Kidney epithelial cell (primary cell): ENCODE data around the gene MRPL58. TPM values are rescaled to one million over a fixed set of nuclear protein-coding genes. Genes with fewer than 3 reads are reported as not detected.

Experiments
- DNase-seq: peaks from one replicate; pipeline ENCODE4 v3.0.0-alpha.2; 2010; ENCODE audit warnings: low read depth
- H3K27me3 ChIP-seq: 2 replicates; pipeline ENCODE4 v1.6.0; 2011; ENCODE audit warnings: low read length; ENCODE audit not compliant: control insufficient read depth, insufficient read depth
- H3K36me3 ChIP-seq: 2 replicates; pipeline ENCODE4 v1.5.1; 2011; ENCODE audit warnings: low read length; ENCODE audit not compliant: control insufficient read depth, insufficient read depth
- H3K4me3 ChIP-seq: 2 replicates; pipeline ENCODE4 v1.5.1; 2011; ENCODE audit warnings: low read depth, mild to moderate bottlenecking, control low read depth, low read length
- CTCF ChIP-seq: IDR thresholded peaks from 2 replicates; pipeline ENCODE4 v1.5.1; 2011; ENCODE audit warnings: mild to moderate bottlenecking, moderate library complexity, low read length, control low read depth, inconsistent platforms; ENCODE audit not compliant: insufficient read depth, poor library complexity, severe bottlenecking
- total RNA-seq: library from RNA; depleted of rRNA; stranded (reverse); fragments of >200 nt; gene quantifications from 2 replicates; pipeline ENCODE4 v1.2.3, GENCODE V29; 2015

The MRPL58 gene
- total RNA-seq, 1 donor from 2014 or later, result 68.5 TPM

DNA sequence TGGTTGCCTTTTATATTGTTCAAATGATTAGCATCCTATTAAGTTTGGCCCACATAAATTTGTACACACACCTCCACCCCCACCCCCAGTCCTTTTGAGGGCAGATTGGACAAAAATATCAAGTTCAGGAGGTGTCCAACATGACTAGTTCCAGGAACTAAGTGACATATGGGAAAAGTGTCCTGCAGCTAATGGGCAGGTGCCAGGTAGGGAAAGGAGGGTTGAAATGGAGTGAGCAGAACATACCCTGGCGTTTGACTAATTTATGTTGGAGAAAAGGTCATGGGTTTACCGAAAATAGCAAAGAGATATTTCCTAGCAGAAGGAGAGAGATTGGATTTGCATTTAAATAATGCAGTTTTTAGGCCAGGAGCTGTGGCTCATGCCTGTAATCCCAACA lies 39.5 kb downstream of the MRPL58 start:
- TF ChIP-seq CTCF, result no peak
- H3K4me3 ChIP-seq, result no peak overlapping the region
- no peaks in the 10 kb centered on the region for H3K36me3 ChIP-seq
- no peak for DNase-seq
- no peaks in the 10 kb centered on the region for H3K27me3 ChIP-seq

DNA sequence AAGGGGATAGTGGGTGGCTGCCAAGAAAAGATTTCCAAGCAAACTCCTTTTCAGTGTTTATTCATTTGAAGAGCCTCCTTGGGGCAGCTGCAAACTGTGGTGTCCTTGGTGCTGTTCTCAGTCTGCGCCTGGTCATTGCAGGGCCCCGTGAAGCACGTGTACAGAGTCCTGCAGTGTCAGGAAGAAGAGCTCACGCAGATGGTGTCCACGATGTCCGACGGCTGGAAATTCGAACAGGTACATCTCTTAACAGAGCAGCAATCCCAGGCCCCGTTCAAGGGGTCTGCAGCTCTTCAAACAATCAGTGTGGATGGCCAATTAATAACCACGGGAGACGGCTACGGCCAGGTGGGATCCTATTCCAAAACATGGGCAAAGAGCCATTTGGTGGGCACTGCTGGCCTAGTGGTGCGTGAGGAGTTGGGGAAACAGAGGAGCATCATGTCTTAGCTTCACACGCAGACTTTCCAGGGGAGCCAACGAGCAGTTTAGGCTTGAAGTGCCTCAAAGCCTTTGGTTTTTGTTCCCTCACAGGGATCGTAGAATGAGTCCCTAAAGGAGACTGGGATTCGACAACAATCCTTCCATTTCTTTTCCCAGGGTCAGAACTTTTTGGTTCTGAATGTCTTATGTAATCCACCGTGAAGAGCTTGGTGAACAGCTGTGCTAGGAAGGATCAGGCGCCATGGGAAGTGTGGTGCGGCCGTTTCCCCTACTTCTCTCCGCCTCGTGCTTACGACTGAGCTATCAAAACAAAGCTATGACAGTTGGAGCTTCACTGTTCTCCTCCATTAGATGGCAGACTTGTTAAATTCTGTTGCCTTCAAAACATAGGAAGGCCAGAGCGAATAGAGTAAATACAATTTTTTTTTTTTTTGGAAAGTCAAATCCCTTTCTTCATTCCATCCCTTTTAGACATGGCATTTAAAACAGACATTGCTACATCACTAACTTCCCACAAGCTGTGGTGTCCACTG lies 47.2 kb downstream of the MRPL58 start:
- Histone ChIP-seq H3K27me3 (no peaks in the 10 kb centered on the region), H3K4me3 (no peak overlapping the region), H3K36me3 (no peaks in the 10 kb centered on the region)
- DNase-seq, result no peak
- TF ChIP-seq CTCF, result peak; percentile 42

DNA sequence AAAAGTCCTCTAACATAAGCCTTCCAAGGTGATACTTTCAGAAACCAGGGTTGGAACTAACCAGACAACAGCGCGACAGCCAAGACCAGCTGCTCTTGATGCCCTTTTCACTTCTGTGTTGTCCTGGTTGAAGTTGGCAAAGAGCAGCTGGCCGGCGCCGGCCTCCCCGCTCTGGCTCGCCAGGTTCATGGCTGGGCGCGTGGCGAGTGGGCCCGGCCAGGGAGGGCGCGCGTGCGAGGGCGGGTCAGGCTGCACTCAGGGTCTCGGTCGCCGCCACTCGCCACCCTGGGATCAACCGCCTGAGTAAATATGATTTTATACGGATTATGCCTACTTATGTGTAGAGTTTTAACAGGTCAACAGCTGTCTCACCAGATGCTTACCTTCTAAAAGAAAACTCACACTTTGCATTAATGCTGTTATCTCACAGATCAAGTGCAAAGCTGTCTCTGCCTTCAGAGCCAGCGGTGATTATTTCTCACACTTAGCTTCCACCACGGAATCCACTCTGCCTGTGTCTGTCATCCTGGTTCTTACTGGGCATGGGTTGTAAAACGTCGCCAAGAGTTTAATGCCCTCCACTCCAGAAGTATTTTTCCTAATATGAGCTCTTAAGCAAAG lies 48.1 kb downstream of the MRPL58 start:
- TF ChIP-seq CTCF, result no peak
- Histone ChIP-seq H3K4me3 (no peak overlapping the region), H3K27me3 (no peaks in the 10 kb centered on the region), H3K36me3 (no peaks in the 10 kb centered on the region)
- no peak for DNase-seq

GRCh38 chr17:75061055-75061438 lies 48.6 kb downstream of the MRPL58 start:
- TF ChIP-seq CTCF, result no peak
- no peak for DNase-seq
- no peak overlapping the region for H3K4me3 ChIP-seq
- H3K27me3 ChIP-seq, result no peaks in the 10 kb centered on the region
- no peaks in the 10 kb centered on the region for H3K36me3 ChIP-seq

DNA sequence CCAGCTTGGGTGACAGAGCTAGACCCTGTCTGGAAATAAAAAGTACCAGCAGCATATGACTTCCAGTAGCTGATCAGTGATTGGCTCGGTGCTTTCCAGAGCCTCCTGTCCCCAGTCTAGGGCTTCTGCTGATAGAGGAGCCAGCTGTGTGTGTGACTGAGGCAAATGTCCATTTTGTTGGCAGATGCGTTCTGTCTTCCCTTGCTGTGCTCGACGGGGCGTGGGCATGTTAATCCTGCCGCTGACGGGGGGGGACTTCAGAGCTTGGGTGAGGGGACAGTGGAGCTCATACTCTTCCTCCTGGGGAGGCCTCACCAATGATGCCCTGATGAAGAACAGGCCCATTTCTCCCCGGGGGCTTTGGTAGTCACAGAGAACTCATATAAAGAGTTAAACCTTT lies 49.1 kb downstream of the MRPL58 start:
- DNase-seq, result no peak
- no peaks in the 10 kb centered on the region for H3K36me3 ChIP-seq

More for the DNA sequence above, 49.1 kb downstream of the MRPL58 start:
- TF ChIP-seq CTCF, result no peak
- Histone ChIP-seq H3K4me3 (no peak overlapping the region), H3K27me3 (no peaks in the 10 kb centered on the region)
